ENCODE results near the gene KRT84.

KRT84 gene

GRCh38 chr12:52364901-52365489, 20.5 kb downstream of the KRT84 start:
- Mint-ChIP-seq H3K4me1 (peaks cover 3% of the 10 kb centered on the region), H3K4me3 (no peak overlapping the region), H3K9me3 (no peaks in the 10 kb centered on the region), H3K27ac (no peak overlapping the region), H3K36me3 (ENCODE audit: low read depth) (no peaks in the 10 kb centered on the region), H3K27me3 (peaks cover 2% of the 10 kb centered on the region)
- DNase-seq (no peak), ATAC-seq (no peak)

DNA sequence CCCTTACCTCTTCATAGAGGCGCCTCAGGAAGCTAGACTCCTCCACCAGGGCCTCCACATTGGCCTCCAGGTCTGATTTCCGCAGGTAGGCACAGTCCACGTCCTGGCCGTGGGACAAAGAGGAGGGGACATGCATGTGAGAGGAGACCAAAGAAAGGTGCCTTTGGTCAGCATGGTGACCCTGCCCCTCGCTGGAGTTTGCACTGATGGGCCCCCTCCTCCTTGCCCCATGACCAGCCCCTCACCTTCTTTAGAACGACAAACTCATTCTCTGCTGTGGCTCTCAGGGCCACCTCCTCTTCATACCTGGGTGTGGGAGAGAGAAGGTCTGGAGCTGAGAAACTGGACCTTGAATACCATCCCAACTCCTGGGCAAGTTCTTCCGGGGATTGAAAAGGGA, 21.4 kb downstream of the KRT84 start:
- Mint-ChIP-seq H3K27me3 (peaks cover 2% of the 10 kb centered on the region), H3K4me3 (no peak overlapping the region), H3K36me3 (ENCODE audit: low read depth) (no peaks in the 10 kb centered on the region), H3K4me1 (peaks cover 9% of the 10 kb centered on the region), H3K27ac (no peak overlapping the region), H3K9me3 (no peaks in the 10 kb centered on the region)
- DNase-seq = no peak
- ATAC-seq = no peak

DNA sequence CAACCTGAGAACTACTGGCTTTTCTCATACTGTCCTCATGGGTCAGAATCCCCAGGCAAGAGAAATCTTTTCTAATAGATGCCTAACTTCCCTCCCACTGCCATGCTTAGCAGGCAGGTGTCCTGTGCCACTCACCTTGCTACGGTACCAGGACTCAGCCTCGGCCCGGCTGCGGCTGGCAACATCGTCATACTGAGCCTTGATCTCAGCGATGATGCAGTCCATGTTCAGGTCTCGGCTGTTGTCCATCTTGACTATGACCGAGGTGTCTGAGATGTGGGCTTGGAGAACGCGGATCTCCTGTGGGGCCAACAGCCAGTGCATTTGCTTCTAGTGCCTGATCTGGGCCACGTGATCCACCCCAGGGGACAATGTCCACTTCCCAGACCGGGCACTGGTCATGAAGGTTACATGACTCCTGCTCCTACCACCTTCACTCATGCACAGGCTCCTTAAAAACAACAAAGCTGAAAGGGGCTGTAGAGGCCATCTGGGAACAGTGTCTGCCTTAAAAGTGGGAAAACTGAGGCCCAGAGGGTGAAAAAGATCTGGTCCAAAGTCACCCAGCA, 22.3 kb downstream of the KRT84 start:
- no peak for DNase-seq
- no peaks in the 10 kb centered on the region for H3K9me3 Mint-ChIP-seq
- no peaks in the 10 kb centered on the region for H3K27me3 Mint-ChIP-seq

GRCh38 chr12:52362118-52362726, 23.2 kb downstream of the KRT84 start:
- no peak overlapping the region for H3K27ac Mint-ChIP-seq
- H3K4me3 Mint-ChIP-seq = no peak overlapping the region
- no peaks in the 10 kb centered on the region for H3K36me3 Mint-ChIP-seq (ENCODE audit: low read depth)
- H3K4me1 Mint-ChIP-seq = peaks cover 25% of the 10 kb centered on the region
- DNase-seq (no peak), ATAC-seq (no peak)
- no peaks in the 10 kb centered on the region for H3K27me3 Mint-ChIP-seq
- no peaks in the 10 kb centered on the region for H3K9me3 Mint-ChIP-seq

More for the DNA sequence above, 22.3 kb downstream of the KRT84 start:
- Mint-ChIP-seq H3K4me3 (no peak overlapping the region), H3K27ac (no peak overlapping the region), H3K36me3 (ENCODE audit: low read depth) (no peaks in the 10 kb centered on the region), H3K4me1 (peaks cover 18% of the 10 kb centered on the region)
- no peak for ATAC-seq

DNA sequence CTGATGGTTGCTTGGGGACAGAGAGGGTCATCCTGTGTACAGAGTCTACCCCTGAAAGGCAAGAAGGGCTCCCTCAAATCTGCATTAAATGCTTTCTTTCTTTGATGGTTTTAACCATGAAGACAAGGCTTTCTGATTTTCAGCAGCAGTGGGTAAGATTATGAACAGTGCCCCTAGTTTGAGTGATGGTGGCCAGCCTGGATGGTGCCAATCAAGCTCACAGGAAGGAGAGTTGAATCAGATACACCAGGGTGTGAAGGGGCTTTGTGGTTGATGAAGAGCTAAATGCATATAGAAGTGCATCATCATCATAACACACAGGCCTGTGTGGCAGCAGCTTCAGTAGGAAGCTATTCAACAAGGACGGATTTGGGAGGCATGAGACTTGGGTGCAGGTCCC, 23.9 kb downstream of the KRT84 start:
- Mint-ChIP-seq H3K27me3 (no peaks in the 10 kb centered on the region), H3K4me1 (peaks cover 25% of the 10 kb centered on the region), H3K36me3 (ENCODE audit: low read depth) (no peaks in the 10 kb centered on the region), H3K4me3 (no peak overlapping the region), H3K27ac (no peak overlapping the region), H3K9me3 (no peaks in the 10 kb centered on the region)
- DNase-seq (no peak), ATAC-seq (no peak)

- Mint-ChIP-seq H3K9me3 (no peaks in the 10 kb centered on the region), H3K4me1 (peaks cover 25% of the 10 kb centered on the region), H3K27ac (no peak overlapping the region), H3K27me3 (no peaks in the 10 kb centered on the region), H3K4me3 (no peak overlapping the region), H3K36me3 (ENCODE audit: low read depth) (no peaks in the 10 kb centered on the region)
- DNase-seq (no peak), ATAC-seq (no peak)
Observed at GRCh38 chr12:52360663-52361271, 24.7 kb downstream of the KRT84 start.

- no peak overlapping the region for H3K27ac Mint-ChIP-seq
- no peaks in the 10 kb centered on the region for H3K27me3 Mint-ChIP-seq
- H3K36me3 Mint-ChIP-seq (ENCODE audit: low read depth) = no peaks in the 10 kb centered on the region
- DNase-seq (no peak), ATAC-seq (no peak)
- H3K4me3 Mint-ChIP-seq = no peak overlapping the region
- peaks cover 25% of the 10 kb centered on the region for H3K4me1 Mint-ChIP-seq
- no peaks in the 10 kb centered on the region for H3K9me3 Mint-ChIP-seq
Observed at GRCh38 chr12:52360106-52360662, 25.3 kb downstream of the KRT84 start.

DNA sequence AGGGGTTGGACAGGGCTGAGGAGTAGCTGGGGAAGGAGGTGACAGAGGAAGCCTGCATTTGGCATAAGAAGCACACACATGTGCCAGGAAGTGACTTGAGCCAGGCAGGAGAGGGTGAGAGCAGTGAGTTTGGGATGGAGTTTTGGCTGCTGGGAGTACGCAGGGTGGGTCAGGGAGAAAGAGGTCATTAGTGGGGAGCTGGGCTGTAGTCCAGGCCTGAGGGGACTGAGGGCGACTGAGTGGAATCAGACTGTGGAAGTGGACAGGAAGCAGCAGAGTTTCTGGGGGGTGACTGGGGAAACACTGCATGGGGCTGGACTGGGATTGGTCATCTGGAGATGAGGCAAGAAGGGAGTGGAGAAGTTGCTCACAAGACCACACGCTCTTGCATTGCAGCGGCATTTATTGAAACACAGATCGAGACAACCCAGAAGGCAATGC, 25.8 kb downstream of the KRT84 start:
- no peak for DNase-seq
- H3K9me3 Mint-ChIP-seq = no peaks in the 10 kb centered on the region
- no peak for ATAC-seq
- H3K36me3 Mint-ChIP-seq (ENCODE audit: low read depth) = no peaks in the 10 kb centered on the region
- no peak overlapping the region for H3K27ac Mint-ChIP-seq
- no peak overlapping the region for H3K4me3 Mint-ChIP-seq
- no peaks in the 10 kb centered on the region for H3K27me3 Mint-ChIP-seq
- peaks cover 25% of the 10 kb centered on the region for H3K4me1 Mint-ChIP-seq

DNA sequence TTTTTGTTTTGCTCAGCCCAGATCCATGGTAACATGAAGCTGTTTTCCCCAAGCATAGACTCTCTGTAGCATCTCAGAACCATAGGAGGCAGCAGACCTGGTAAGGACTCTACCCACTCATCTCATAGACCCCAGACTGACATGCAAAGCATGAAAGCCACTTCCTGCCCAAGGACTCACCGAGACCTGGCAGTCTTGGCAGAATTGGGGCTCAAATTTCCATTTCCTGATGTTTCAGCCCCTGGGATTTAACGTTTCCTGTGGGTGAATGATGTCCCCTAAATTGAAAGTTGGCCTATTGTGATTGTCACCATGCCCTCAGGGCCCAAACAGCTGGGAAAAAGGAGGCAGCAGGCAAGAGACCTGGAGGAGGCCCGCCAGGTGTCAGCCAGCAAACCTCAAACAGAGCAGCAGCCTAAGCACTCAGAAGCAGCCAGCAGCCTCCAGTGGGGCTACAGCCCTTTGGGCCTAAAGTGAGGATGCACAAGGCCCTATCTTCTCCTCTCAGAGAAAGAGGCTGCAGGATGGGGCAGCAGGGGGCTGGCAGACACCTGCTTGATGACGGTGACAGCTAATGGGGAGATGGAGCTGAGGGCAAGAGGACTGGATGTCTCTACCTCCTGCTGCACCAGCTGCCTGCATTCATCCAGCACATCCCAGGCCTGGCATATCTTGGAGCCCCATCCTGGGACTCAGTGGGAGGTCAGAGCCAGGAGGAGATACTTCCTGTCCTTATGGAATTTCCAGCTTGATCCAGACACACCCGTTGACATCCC, 26.7 kb downstream of the KRT84 start:
- DNase-seq (peak; percentile 26), ATAC-seq (peak; percentile 87)
- Mint-ChIP-seq H3K27ac (no peak overlapping the region), H3K4me1 (peaks cover 25% of the 10 kb centered on the region), H3K9me3 (no peaks in the 10 kb centered on the region), H3K4me3 (no peak overlapping the region), H3K27me3 (no peaks in the 10 kb centered on the region), H3K36me3 (ENCODE audit: low read depth) (no peaks in the 10 kb centered on the region)

DNA sequence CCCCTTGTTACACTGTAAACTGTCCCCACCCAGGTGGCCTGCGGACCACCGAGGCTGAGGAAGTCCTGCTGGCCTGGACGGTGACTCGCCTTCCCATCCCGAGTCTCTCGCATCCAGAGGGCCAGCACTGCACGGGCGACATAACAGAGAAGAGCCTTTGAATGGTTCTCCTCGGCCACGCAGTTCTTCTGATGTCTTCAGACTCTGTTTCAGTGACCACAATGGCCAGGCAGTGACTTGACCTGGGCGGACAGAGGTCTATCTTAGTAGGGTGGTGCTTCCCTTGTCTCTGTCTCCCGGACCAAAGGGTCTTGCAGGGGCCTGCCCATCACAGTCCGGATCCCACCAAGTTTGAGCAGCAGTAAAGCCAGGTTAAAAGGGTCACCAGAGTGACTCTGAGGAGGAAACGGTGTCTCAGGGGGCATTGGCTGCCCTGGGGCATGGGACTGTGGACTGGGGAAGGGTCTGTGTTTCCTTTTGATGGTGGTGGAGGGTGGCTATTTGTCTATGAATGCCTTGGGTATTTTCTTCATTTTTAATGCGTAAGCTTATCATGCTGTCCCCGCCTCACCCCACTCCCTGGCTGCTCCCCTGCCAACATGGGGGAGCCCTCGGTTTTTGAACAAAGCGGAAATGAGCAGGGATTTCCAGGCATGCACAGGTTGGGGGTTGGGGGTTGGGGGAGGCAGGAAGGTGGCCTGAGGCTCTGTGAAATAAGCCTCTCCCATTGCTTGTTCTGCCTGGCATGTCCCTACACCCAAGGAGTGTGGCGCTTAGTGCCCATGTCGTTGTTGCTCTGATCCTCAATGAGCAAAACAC, 28.5 kb downstream of the KRT84 start:
- Mint-ChIP-seq H3K27me3 (no peaks in the 10 kb centered on the region), H3K4me3 (no peak overlapping the region), H3K36me3 (ENCODE audit: low read depth) (no peaks in the 10 kb centered on the region), H3K9me3 (no peaks in the 10 kb centered on the region), H3K4me1 (peaks cover 36% of the 10 kb centered on the region), H3K27ac (no peak overlapping the region)
- DNase-seq = no peak
- ATAC-seq = no peak

GRCh38 chr12:52356031-52356761, 29.3 kb downstream of the KRT84 start:
- H3K27me3 Mint-ChIP-seq = peaks cover 1% of the 10 kb centered on the region

DNA sequence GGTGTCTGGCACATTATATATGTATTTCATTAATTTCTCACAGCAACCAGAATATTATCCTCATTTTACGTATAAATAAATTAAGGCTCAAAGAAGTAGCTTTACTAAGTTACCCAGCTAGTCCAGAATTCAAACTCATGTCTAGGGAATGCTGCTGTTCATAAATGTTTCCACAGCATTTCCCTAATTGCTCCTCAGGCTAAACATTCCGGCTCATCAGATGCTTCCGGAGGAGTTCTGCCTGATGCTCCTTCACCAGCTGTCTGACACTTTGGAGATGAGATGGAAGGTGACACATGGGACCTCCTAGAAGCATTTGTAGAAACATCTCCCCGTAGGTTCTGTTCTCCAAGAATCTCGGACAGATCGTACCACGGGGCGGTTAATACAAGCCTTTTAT, 30.3 kb downstream of the KRT84 start:
- no peaks in the 10 kb centered on the region for H3K36me3 Mint-ChIP-seq (ENCODE audit: low read depth)
- H3K27me3 Mint-ChIP-seq = peaks cover 6% of the 10 kb centered on the region
- H3K9me3 Mint-ChIP-seq = no peaks in the 10 kb centered on the region
- H3K4me1 Mint-ChIP-seq = peaks cover 40% of the 10 kb centered on the region
- no peak overlapping the region for H3K4me3 Mint-ChIP-seq
- ATAC-seq = no peak
- DNase-seq = no peak
- no peak overlapping the region for H3K27ac Mint-ChIP-seq

More at GRCh38 chr12:52356031-52356761, 29.3 kb downstream of the KRT84 start:
- H3K36me3 Mint-ChIP-seq (ENCODE audit: low read depth) = no peaks in the 10 kb centered on the region
- DNase-seq (no peak), ATAC-seq (no peak)
- H3K4me3 Mint-ChIP-seq = no peak overlapping the region
- H3K9me3 Mint-ChIP-seq = no peaks in the 10 kb centered on the region
- no peak overlapping the region for H3K27ac Mint-ChIP-seq
- H3K4me1 Mint-ChIP-seq = peaks cover 36% of the 10 kb centered on the region

- no peak for ATAC-seq
Observed at GRCh38 chr12:52354200-52354599, 31.3 kb downstream of the KRT84 start.

More at GRCh38 chr12:52354200-52354599, 31.3 kb downstream of the KRT84 start:
- H3K27ac Mint-ChIP-seq = no peak overlapping the region
- DNase-seq = no peak
- H3K4me1 Mint-ChIP-seq = peaks cover 36% of the 10 kb centered on the region
- no peak overlapping the region for H3K4me3 Mint-ChIP-seq
- H3K9me3 Mint-ChIP-seq = no peaks in the 10 kb centered on the region
- H3K36me3 Mint-ChIP-seq (ENCODE audit: low read depth) = no peaks in the 10 kb centered on the region
- peaks cover 6% of the 10 kb centered on the region for H3K27me3 Mint-ChIP-seq
